Body of pancreas (tissue), 4 donors: ENCODE data around the gene RAB42.
"Not testable (repeated sequence)": the region's sequence is repeated elsewhere in the genome, so short reads cannot be mapped to it uniquely, and the experiment has no call there.

ENCODE experiments used
- CTCF ChIP-seq, 7 experiments: fragments of 450-650 bp in 4 of 7; fragments of 200-600 bp in 3 of 7; sonication (generic) in 3 of 7; IDR thresholded peaks; one replicate each; pipeline ENCODE4 v1.5.1; 2016 to 2019; ENCODE audit warnings: antibody characterized with exemption in 7 of 7
- POLR2A ChIP-seq, 3 donors: fragments of 450-650 bp; IDR thresholded peaks; one replicate each; pipeline ENCODE4 v1.6.1; 2016; ENCODE audit warnings: antibody characterized with exemption in 3 of 3, mild to moderate bottlenecking in 2 of 3

GRCh38 chr1:28593988-28594356 lies 1.9 kb downstream of the RAB42 start:
- not testable (repeated sequence) for TF ChIP-seq CTCF, POLR2A (IDR thresholded peaks at IDR 0.05)
